T-cell (primary cell): ENCODE measurements around the gene PRSS1. TPM values are rescaled to one million over a fixed set of nuclear protein-coding genes. Genes with fewer than 3 reads are reported as not detected.

ENCODE experiments used
- ATAC-seq, 4 experiments: fragments of 200-7000 bp in 3 of 4; fragments of 150-1000 bp in 1 of 4; cut with Tn5 transposase; replicated peaks in 1 of 4; 1 replicate in 3 of 4; 2 replicates in 1 of 4; pipeline ENCODE4 v1.10.0; 2021; ENCODE audit warnings: moderate library complexity in 3 of 4, mild to moderate bottlenecking in 2 of 4, moderate number of reproducible peaks in 1 of 4
- CTCF ChIA-PET, 2 donors: fragments of 300-600 bp; sonication (Branson Sonifier 250); formaldehyde crosslinking; loops; one replicate each; lab custom pipeline; 2022; ENCODE audit warnings: antibody characterized with exemption in 2 of 2; lab: Charles Lee
- POLR2A ChIA-PET, 2 donors: fragments of 300-600 bp; sonication (Branson Sonifier 250); formaldehyde crosslinking; loops; one replicate each; lab custom pipeline; 2022; ENCODE audit warnings: antibody characterized with exemption in 2 of 2; lab: Charles Lee
- DNase-seq, 35 experiments: peaks; one replicate each; pipeline versions ENCODE4 v3.0.0 to v3.0.0-alpha.2; 2013 to 2023
- H3K27ac ChIP-seq: one replicate; pipeline ENCODE4 v1.5.1; 2013; ENCODE audit warnings: low read length
- H3K27me3 ChIP-seq, 2 experiments: replicated peaks in 1 of 2; 1 replicate in 1 of 2; 2 replicates in 1 of 2; pipeline versions ENCODE4 v1.6.1 to v1.7.0; 2013; ENCODE audit warnings: low read length in 1 of 2, mixed read lengths in 1 of 2; ENCODE audit not compliant: control insufficient read depth in 2 of 2, insufficient read depth in 2 of 2; ENCODE audit errors: extremely low read depth in 1 of 2
- H3K36me3 ChIP-seq, 2 donors: 1 replicate in 1 of 2; 2 replicates in 1 of 2; pipeline versions ENCODE4 v1.6.1 to v1.7.0; 2013; ENCODE audit warnings: low read length in 1 of 2; ENCODE audit not compliant: control insufficient read depth in 2 of 2, insufficient read depth in 1 of 2; ENCODE audit errors: extremely low read depth in 1 of 2
- H3K4me1 ChIP-seq, 2 experiments: 1 replicate in 1 of 2; 2 replicates in 1 of 2; pipeline versions ENCODE4 v1.6.1 to v1.7.0; 2013; ENCODE audit warnings: low read length in 2 of 2, mixed read lengths in 1 of 2; ENCODE audit not compliant: insufficient read depth in 2 of 2, control insufficient read depth in 1 of 2; ENCODE audit errors: extremely low read depth in 1 of 2
- H3K4me3 ChIP-seq, 2 donors: 1 replicate in 1 of 2; 2 replicates in 1 of 2; pipeline versions ENCODE4 v1.5.1 to v1.7.0; 2013; ENCODE audit warnings: mild to moderate bottlenecking in 2 of 2, low read length in 1 of 2, moderate library complexity in 1 of 2; ENCODE audit not compliant: control insufficient read depth in 1 of 2; ENCODE audit errors: extremely low read depth in 1 of 2
- H3K9me3 ChIP-seq: 2 replicates; pipeline ENCODE4 v1.7.0; 2013
- H3K27ac Mint-ChIP-seq, 2 donors: one replicate each; pipeline ENCODE4 v1.8.0; 2020 to 2021; ENCODE audit warnings: mild to moderate bottlenecking in 2 of 2, mixed read lengths in 2 of 2
- H3K27me3 Mint-ChIP-seq, 2 donors: one replicate each; pipeline ENCODE4 v1.8.0; 2021 to 2022; ENCODE audit warnings: mixed read lengths in 2 of 2
- H3K36me3 Mint-ChIP-seq: one replicate; pipeline ENCODE4 v1.8.0; 2021; ENCODE audit warnings: mixed read lengths
- H3K4me1 Mint-ChIP-seq, 3 donors: one replicate each; pipeline ENCODE4 v1.8.0; 2020 to 2022; ENCODE audit warnings: mixed read lengths in 3 of 3, mild to moderate bottlenecking in 1 of 3
- H3K4me3 Mint-ChIP-seq, 3 donors: one replicate each; pipeline ENCODE4 v1.8.0; 2020 to 2022; ENCODE audit warnings: mild to moderate bottlenecking in 3 of 3, mixed read lengths in 3 of 3, moderate library complexity in 3 of 3
- H3K9me3 Mint-ChIP-seq, 3 donors: one replicate each; pipeline ENCODE4 v1.8.0; 2020 to 2022; ENCODE audit warnings: mixed read lengths in 3 of 3
- WGBS: methylation state at CpG from one replicate; pipeline ENCODE4 v1.1.5; 2013; ENCODE audit warnings: missing lambda C conversion rate; ENCODE audit not compliant: insufficient coverage; 5-methylcytosine and 5-hydroxymethylcytosine counted together
- total RNA-seq, 35 experiments: library from RNA in 6 of 35; stranded (reverse) in 6 of 35; fragments of 120-200 nt in 1 of 35; gene quantifications; one replicate each; pipeline versions ENCODE4 v1.2.1 to v1.2.4 and lab custom pipeline; 2013 to 2026

Gene PRSS1
- total RNA-seq, 5 donors from 2014 or later (not counting 1 experiment from before 2014, with no cell fraction given) = 16.0 to 23.7 (median 20.8) TPM; not detected in 2

DNA sequence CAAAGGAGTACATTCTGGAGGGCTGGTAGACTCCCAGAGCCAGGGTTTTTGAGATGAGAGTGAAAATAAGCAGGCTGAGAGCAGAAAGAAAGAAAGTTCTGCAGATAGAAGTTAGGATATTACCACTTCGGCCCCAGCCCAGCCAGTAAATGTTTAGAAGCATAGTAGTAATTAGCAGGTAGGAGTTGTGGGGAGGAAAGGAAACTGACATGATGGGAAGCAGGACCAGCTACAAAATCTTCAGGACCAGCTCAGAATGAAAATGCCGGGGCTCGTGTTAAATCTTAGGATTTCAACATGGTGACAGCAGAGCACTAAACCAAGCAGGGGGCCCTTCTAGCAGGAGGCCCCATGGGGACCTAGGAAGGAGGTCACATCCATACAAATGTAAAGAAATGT lies 50.2 kb downstream of the PRSS1 start:
- peaks cover 0 to 54% of the 10 kb centered on the region in 2 donors for H3K36me3 ChIP-seq
- peak overlapping the region; percentile 97 for H3K27ac ChIP-seq
- H3K4me1 ChIP-seq = peaks cover 49 to 60% of the 10 kb centered on the region in 2 experiments
- ChIA-PET POLR2A (interaction anchor here (1.0 to 8.4 kb wide), 6 partner anchors 10 to 14 kb away, joined by 6 to 337 read pairs (median 116); no protein-coding TSS in a partner anchor), CTCF (interaction anchor here (1.0 to 8.1 kb wide), 8 partner anchors 9 to 16 kb away, joined by 4 to 116 read pairs (median 8); no protein-coding TSS in a partner anchor)
- 0% methylated on average over 3 of the region's 3 CpGs for WGBS
- peaks cover 70 to 77% (median 73%) of the 10 kb centered on the region in 3 donors for H3K4me1 Mint-ChIP-seq
- ATAC-seq (no peak), DNase-seq (peak in 2 of 35 experiments; percentile 18 to 33)
- H3K36me3 Mint-ChIP-seq = peaks cover 71% of the 10 kb centered on the region
- H3K27me3 ChIP-seq = no peaks in the 10 kb centered on the region
- peaks cover 0 to 3% of the 10 kb centered on the region in 2 donors for H3K27me3 Mint-ChIP-seq
- H3K27ac Mint-ChIP-seq = peak overlapping the region; percentile 100
- peak overlapping the region; percentile 93 to 100 (median 99) for H3K4me3 Mint-ChIP-seq
- no peaks in the 10 kb centered on the region for H3K9me3 Mint-ChIP-seq
- H3K4me3 ChIP-seq = peak overlapping the region; percentile 92 to 97
- no peaks in the 10 kb centered on the region for H3K9me3 ChIP-seq

GRCh38 chr7:142800088-142800487 lies 50.8 kb downstream of the PRSS1 start:
- Mint-ChIP-seq H3K27ac (peak overlapping the region; percentile 100), H3K4me1 (peaks cover 70 to 77% (median 73%) of the 10 kb centered on the region in 3 donors), H3K36me3 (peaks cover 78% of the 10 kb centered on the region), H3K4me3 (peak overlapping the region; percentile 93 to 100 (median 99)), H3K9me3 (no peaks in the 10 kb centered on the region), H3K27me3 (peaks cover 0 to 3% of the 10 kb centered on the region in 2 donors)
- Histone ChIP-seq H3K27ac (peak overlapping the region; percentile 97), H3K9me3 (no peaks in the 10 kb centered on the region), H3K4me3 (peak overlapping the region; percentile 92 to 97), H3K36me3 (peaks cover 0 to 54% of the 10 kb centered on the region in 2 donors), H3K27me3 (no peaks in the 10 kb centered on the region), H3K4me1 (peaks cover 52 to 61% of the 10 kb centered on the region in 2 experiments)
- ATAC-seq (no peak), DNase-seq (peak in 1 of 35 experiments; percentile 61)
- POLR2A ChIA-PET = interaction anchor here (0.6 to 8.4 kb wide), 6 partner anchors 9 to 163 kb away, joined by 3 to 337 read pairs (median 116); no protein-coding TSS in a partner anchor
- CTCF ChIA-PET = interaction anchor here (0.9 to 8.1 kb wide), 7 partner anchors 8 to 17 kb away, joined by 4 to 116 read pairs (median 9); no protein-coding TSS in a partner anchor
- no CpG with 5 or more reads among the region's 1 CpG for WGBS

- Histone ChIP-seq H3K27ac (peak overlapping the region; percentile 97), H3K36me3 (peaks cover 0 to 54% of the 10 kb centered on the region in 2 donors), H3K27me3 (no peaks in the 10 kb centered on the region), H3K4me1 (peaks cover 59 to 61% of the 10 kb centered on the region in 2 experiments), H3K4me3 (peak overlapping the region; percentile 92 to 97), H3K9me3 (no peaks in the 10 kb centered on the region)
- Mint-ChIP-seq H3K27ac (peak overlapping the region; percentile 100), H3K9me3 (no peaks in the 10 kb centered on the region), H3K4me3 (peak overlapping the region; percentile 93 to 100 (median 99)), H3K4me1 (peaks cover 73 to 77% (median 74%) of the 10 kb centered on the region in 3 donors), H3K36me3 (peaks cover 74% of the 10 kb centered on the region), H3K27me3 (peaks cover 0 to 3% of the 10 kb centered on the region in 2 donors)
- 27% methylated on average over 3 of the region's 7 CpGs for WGBS
- CTCF ChIA-PET = interaction anchor here (0.6 to 8.1 kb wide), 5 partner anchors 8 to 18 kb away, joined by 4 to 116 read pairs (median 12); no protein-coding TSS in a partner anchor
- DNase-seq (peak in 2 of 35 experiments; percentile 14 to 30), ATAC-seq (no peak)
- POLR2A ChIA-PET = interaction anchor here (0.6 to 8.4 kb wide), 5 partner anchors 8 to 448 kb away, joined by 3 to 337 read pairs (median 112); no protein-coding TSS in a partner anchor
These were observed 51.5 kb downstream of the PRSS1 start for GRCh38 chr7:142800699-142801260.

GRCh38 chr7:142801601-142802295 lies 52.5 kb downstream of the PRSS1 start:
- Mint-ChIP-seq H3K27ac (peak overlapping the region; percentile 100), H3K4me3 (peak overlapping the region; percentile 93 to 100 (median 99)), H3K9me3 (no peaks in the 10 kb centered on the region), H3K36me3 (peaks cover 74% of the 10 kb centered on the region), H3K27me3 (peaks cover 0 to 3% of the 10 kb centered on the region in 2 donors), H3K4me1 (peaks cover 82 to 86% (median 83%) of the 10 kb centered on the region in 3 donors)
- H3K9me3 ChIP-seq = no peaks in the 10 kb centered on the region
- H3K27ac ChIP-seq = peak overlapping the region; percentile 97
- POLR2A ChIA-PET = interaction anchor here (0.7 to 8.4 kb wide), 2 partner anchors 9 to 15 kb away, joined by 3 to 337 read pairs; no protein-coding TSS in a partner anchor
- DNase-seq = peak in 2 of 35 experiments; percentile 31 to 33
- ATAC-seq = no peak
- CTCF ChIA-PET = interaction anchor here (0.6 to 3.2 kb wide), 3 partner anchors 9 to 293 kb away, joined by 4 to 12 read pairs (median 8); no protein-coding TSS in a partner anchor
- peaks cover 69 to 71% of the 10 kb centered on the region in 2 experiments for H3K4me1 ChIP-seq
- peaks cover 0 to 54% of the 10 kb centered on the region in 2 donors for H3K36me3 ChIP-seq
- WGBS = 33% methylated on average over 3 of the region's 8 CpGs
- H3K27me3 ChIP-seq = no peaks in the 10 kb centered on the region
- H3K4me3 ChIP-seq = peak overlapping the region; percentile 62 to 97

DNA sequence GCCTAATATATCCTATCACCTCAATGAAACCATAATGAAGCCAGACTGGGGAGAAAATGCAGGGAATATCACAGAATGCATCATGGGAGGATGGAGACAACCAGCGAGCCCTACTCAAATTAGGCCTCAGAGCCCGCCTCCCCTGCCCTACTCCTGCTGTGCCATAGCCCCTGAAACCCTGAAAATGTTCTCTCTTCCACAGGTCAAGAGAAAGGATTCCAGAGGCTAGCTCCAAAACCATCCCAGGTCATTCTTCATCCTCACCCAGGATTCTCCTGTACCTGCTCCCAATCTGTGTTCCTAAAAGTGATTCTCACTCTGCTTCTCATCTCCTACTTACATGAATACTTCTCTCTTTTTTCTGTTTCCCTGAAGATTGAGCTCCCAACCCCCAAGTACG lies 53.0 kb downstream of the PRSS1 start:
- no peaks in the 10 kb centered on the region for H3K9me3 Mint-ChIP-seq
- CTCF ChIA-PET = interaction anchor here in 1 of 2 donors (0.6 to 1.5 kb wide), 2 partner anchors 19 to 294 kb away, joined by 3 to 8 read pairs; no protein-coding TSS in a partner anchor
- Histone ChIP-seq H3K27me3 (no peaks in the 10 kb centered on the region), H3K27ac (peak overlapping the region; percentile 97), H3K4me3 (peak overlapping the region; percentile 62 to 97), H3K4me1 (peaks cover 74 to 77% of the 10 kb centered on the region in 2 experiments), H3K36me3 (peaks cover 0 to 54% of the 10 kb centered on the region in 2 donors), H3K9me3 (no peaks in the 10 kb centered on the region)
- 60% methylated on average over 1 of the region's 3 CpGs for WGBS
- peaks cover 88 to 91% (median 89%) of the 10 kb centered on the region in 3 donors for H3K4me1 Mint-ChIP-seq
- ATAC-seq (no peak), DNase-seq (no peak)
- H3K27me3 Mint-ChIP-seq = peaks cover 0 to 3% of the 10 kb centered on the region in 2 donors
- peaks cover 73% of the 10 kb centered on the region for H3K36me3 Mint-ChIP-seq
- peak overlapping the region; percentile 93 to 100 (median 99) for H3K4me3 Mint-ChIP-seq
- peak overlapping the region; percentile 100 for H3K27ac Mint-ChIP-seq
- POLR2A ChIA-PET = interaction anchor here in 1 of 2 donors (0.7 to 8.4 kb wide), 2 partner anchors 16 to 501 kb away, joined by 3 to 337 read pairs; no protein-coding TSS in a partner anchor
